ENCODE data around the gene GALK2.

- TF ChIP-seq CTCF (IDR thresholded peaks at IDR 0.05) (no peak), POLR2A (IDR thresholded peaks at IDR 0.05) (no peak)
These were observed 38.6 kb upstream of the GALK2 start for GRCh38 chr15:49131403-49131802.

Measured in body of pancreas (tissue), 4 donors.